ENCODE results near the gene SORD. TPM values are rescaled to one million over a fixed set of nuclear protein-coding genes. Genes with fewer than 3 reads are reported as not detected.
"Not testable (repeated sequence)": the region's sequence is repeated elsewhere in the genome, so short reads cannot be mapped to it uniquely, and the experiment has no call there.

SORD gene
- total RNA-seq, 1 experiment from 2014 or later: 65.1 TPM

GRCh38 chr15:45023659-45024225 is 747 bp downstream of the SORD start:
- DNase-seq (ENCODE audit: extremely low read depth, low read depth): peak; percentile 5

GRCh38 chr15:45024649-45025048 is 1.7 kb downstream of the SORD start:
- not testable (repeated sequence) for DNase-seq (ENCODE audit: extremely low read depth, low read depth)

GRCh38 chr15:45025627-45026026 is 2.6 kb downstream of the SORD start:
- not testable (repeated sequence) for DNase-seq (ENCODE audit: extremely low read depth, low read depth)

GRCh38 chr15:45026651-45027190 is 3.7 kb downstream of the SORD start:
- no peak for DNase-seq (ENCODE audit: extremely low read depth, low read depth)

DNA sequence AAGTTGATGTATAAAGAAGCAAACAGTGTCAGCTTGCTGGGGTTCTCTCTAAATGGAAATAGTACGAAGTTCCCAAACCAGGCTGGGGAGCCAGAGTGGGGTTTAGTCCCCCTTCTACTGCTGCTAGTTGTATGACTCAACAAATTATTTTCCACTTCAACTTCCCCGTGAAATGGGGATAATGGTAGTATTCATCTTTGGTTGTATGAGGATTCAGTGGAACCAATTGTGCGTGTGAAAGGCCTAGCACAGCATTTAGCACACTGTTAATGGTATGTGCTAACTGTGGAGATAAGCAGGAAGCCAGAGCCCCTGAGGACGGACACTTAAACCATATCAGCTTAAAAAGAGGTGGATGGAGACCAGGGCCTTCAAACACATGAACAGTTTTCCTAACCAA is 4.2 kb downstream of the SORD start:
- no peak for DNase-seq (ENCODE audit: extremely low read depth, low read depth)

DNA sequence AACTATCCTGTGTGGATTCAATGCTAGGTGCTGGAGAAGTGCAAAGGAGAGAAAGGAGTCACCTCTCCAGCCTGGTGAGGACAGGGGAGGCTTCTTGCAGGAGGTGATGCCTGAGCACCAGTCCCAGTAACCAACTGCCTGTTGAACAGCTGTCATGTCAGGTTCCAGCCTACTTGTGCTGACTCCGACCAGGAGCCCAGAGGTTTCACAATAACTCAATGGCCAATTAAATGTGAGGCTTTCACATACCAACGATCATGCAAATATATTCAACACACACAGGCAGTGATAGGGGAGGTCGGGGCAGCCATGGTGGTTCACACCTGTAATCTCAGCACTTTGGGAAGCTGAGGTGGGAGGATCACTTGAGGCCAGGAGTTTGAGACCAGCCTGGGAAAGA is 7.7 kb downstream of the SORD start:
- DNase-seq (ENCODE audit: extremely low read depth, low read depth): no peak

DNA sequence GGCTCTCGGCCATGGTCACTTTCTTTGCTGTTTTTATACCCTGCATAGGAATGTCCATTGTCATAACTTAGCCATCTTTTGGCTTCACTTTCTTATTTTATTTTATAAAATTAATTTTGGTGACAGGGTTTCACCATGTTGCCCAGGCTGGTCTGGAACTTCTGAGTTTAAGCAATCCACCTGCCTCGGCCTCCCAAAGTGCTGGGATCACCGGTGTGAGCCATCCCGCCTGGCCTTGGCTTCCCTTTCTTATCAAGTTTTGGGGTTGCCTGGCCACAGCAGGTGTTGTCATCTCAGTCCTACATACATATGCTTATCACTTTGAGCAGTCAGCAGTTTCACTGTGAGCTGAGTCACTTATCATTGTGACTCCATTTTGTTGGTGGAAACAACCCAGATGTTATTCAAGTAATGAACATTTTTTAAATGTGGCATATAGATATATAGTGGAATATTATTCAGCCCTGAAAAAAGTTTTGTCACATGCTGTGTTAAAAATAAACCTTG is 8.6 kb downstream of the SORD start:
- not testable (repeated sequence) for DNase-seq (ENCODE audit: extremely low read depth, low read depth)

- not testable (repeated sequence) for DNase-seq (ENCODE audit: extremely low read depth, low read depth)
Measured at GRCh38 chr15:45032501-45032900, 9.5 kb downstream of the SORD start.

- not testable (repeated sequence) for DNase-seq (ENCODE audit: extremely low read depth, low read depth)
Measured at GRCh38 chr15:45034087-45034486, 11.1 kb downstream of the SORD start.

DNA sequence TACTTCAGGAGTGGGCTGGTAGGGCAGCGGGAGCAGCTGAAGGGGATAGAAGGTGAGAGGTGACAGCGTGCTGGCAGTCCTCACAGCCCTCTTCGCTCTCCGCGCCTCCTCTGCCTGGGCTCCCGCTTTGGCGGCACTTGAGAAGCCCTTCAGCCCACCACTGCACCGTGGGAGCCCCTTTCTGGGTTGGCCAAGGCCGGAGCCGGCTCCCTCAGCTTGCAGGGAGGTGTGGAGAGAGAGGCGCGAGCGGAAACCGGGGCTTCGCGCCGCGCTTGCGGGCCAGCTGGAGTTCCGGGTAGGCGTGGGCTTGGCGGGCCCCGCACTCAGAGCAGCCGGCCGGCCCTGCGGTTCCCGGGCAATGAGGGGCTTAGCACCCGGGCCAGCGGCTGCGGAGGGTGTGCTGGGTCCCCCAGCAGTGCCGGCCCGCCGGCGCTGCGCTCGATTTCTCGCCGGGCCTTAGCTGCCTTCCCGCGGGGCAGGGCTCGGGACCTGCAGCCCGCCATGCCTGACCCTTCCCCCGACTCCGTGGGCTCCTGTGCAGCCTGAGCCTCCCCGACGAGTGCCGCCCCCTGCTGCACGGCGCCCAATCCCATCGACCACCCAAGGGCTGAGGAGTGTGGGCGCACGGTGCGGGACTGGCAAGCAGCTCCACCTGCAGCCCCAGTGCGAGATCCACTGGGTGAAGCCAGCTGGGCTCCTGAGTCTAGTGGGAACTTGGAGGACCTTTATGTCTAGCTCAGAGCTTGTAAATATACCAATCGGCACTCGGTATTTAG is 11.8 kb downstream of the SORD start:
- not testable (repeated sequence) for DNase-seq (ENCODE audit: extremely low read depth, low read depth)

DNA sequence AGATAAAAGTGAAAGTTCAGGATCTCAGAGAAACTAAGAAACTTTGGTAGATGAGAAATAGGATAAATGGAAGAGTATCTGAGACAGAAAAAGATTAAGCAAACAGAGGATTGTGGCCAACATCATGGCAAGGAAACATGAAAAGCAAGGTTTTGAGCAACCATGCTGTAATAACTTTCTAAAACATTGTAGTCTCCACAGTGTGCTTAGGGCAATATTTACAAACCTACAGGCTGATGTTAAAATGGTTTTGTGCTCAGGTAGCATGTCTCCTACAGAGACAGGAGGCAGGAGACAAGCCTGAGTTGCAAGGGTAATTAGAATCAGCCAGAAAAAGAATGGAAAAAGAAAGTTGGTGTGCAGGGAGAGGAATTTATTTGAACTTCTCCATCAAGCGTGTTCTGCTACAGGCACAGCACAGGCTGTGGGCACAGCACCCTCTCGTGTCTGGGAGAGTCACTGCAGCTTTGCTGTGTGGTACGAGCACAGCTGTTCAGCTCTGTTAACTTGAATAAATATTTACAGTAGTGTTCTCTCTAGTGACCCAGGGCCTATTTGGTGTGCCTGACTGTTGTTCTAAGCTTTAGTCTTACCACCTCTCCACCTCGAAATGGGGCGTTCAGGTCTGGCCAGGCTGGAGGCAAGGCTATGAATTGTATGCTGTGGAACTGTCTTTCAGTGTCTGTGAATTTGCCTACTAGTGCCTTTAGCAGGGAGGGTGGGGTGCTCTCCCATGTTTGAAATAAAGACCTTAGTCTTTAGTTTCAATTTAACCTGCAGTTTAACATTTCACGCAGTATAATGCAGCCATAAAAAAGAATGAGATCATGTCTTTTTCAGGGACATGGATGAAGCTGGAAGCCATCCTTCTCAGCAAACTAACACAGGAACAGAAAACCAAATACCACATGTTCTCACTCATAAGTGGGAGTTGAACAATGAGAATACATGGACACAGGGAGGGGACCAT is 14.1 kb downstream of the SORD start:
- peak; percentile 54 for DNase-seq (ENCODE audit: extremely low read depth, low read depth)

DNA sequence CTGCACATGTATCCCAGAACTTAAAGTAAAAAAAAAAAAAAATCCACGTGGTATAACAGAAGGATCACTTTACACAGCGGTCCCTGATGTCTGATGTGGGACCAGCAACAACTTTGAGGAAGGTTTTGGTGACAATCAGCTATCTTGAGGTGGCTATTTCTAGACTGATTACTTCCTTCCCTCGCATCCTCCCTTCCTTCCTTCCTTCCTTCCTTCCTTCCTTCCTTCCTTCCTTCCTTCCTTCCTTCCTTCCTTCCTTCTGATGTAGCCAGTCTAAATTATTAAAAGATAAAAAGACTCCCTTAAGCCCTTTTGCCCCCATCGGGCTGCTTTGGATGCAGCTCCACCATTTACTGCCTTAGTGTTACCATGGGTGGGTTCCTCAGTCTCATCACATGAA is 14.9 kb downstream of the SORD start:
- no peak for DNase-seq (ENCODE audit: extremely low read depth, low read depth)

- DNase-seq (ENCODE audit: extremely low read depth, low read depth): not testable (repeated sequence)
Measured at GRCh38 chr15:45040396-45040795, 17.4 kb downstream of the SORD start.

DNA sequence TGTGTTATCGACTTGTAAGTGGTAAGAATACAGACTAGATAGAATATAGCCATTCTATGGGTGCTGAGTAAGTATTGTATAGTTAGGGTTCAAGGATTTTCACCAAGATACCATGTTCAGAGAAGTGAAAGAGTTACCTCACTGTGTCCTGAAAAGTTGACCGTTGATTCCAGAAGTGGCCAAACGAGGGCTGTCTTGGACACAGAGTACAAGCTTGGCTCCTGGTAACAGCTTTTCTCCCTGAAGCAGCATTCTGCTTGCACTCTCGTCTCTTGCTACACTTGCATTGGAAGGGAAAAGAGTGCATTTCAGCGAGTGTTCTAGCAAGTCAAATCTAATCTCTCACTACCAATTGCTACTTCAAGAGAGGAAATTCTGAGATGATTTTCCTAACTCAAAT is 18.5 kb downstream of the SORD start:
- DNase-seq (ENCODE audit: extremely low read depth, low read depth): not testable (repeated sequence)

- DNase-seq (ENCODE audit: extremely low read depth, low read depth): not testable (repeated sequence)
Measured at GRCh38 chr15:45042859-45043258, 19.9 kb downstream of the SORD start.

- not testable (repeated sequence) for DNase-seq (ENCODE audit: extremely low read depth, low read depth)
Measured at GRCh38 chr15:45044270-45044669, 21.3 kb downstream of the SORD start.

GRCh38 chr15:45048449-45048793 is 25.4 kb downstream of the SORD start:
- DNase-seq (ENCODE audit: extremely low read depth, low read depth): not testable (repeated sequence)

DNA sequence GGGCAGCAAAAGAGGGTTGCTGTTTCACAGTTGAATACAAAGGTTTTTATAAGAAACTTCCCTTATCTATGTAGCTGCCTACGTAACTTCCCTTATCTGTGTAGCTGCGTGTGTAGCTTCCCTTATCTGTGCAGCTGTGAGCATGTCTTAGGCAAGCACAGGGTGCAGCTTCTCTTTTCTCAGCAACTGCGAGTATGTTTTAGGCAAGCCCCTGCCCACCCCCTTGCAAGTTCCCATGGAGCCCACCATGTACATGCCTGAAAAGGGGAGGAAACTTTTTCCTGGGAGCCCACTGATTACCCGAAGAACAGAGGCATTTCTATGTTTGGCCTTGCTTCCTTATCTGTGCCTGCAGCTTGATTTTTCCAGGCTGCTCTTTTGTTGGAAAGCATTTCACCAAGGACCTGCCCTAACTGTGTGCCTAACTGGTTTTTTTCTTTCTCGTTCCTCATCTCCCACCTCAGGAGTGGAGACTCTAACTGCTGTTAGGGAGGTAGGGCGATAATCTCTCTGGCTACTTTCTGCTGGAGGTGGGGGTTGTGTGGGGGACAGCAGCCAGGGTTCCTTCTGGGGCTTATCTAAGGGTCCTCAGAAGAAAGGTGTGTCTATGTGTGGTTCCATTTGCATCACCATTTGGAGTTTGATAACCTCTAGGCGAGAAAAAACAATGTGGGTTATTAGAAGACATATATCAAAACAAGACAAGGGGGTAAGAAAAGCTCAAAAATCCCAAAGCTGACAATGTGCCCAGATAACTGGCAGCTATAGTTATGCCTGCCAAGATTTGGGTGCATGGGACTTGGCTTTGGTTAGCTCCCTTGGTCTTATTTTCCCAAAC is 26.0 kb downstream of the SORD start:
- no peak for DNase-seq (ENCODE audit: extremely low read depth, low read depth)

DNA sequence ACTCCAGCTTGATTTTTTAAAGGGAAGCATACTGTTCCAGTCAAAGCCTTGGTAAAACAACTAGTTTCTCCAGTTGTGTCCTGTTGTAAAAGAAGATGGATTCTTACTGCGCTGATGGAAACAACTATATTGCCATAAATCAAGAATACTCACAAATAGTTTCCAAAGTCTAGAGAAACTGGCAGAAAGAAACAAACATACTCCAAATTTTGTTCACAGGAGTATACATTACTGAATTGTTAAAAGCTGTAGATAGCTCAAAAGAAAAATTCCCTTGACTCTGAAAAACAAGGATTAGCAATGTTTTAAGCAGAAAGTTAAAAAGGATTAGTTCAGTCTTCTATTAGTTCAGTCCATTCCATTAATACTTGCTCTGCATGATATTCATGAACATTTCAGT is 27.6 kb downstream of the SORD start:
- no peak for DNase-seq (ENCODE audit: extremely low read depth, low read depth)

DNA sequence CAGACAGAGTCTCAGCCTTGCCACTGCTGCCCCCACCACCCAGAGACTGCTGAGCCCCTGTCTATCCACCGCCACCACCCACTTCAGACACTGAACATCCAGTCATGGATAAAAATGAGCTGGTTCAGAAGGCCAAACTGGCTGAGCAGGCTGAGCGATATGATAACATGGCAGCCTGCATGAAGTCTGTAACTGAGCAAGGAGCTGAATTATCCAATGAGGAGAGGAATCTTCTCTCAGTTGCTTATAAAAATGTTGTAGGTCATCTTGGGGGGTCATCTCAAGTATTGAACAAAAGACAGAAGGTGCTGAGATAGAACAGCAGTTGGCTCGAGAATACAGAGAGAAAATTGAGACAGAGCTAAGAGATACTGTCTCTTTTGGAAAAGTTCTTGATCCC is 29.7 kb downstream of the SORD start:
- not testable (repeated sequence) for DNase-seq (ENCODE audit: extremely low read depth, low read depth)
